Osteocyte (in vitro differentiated cells): ENCODE results near the gene TMEM198. TPM values are rescaled to one million over a fixed set of nuclear protein-coding genes. Genes with fewer than 3 reads are reported as not detected.

Experiments
- DNase-seq: peaks from one replicate; pipeline ENCODE4 v3.0.0; 2021; ENCODE audit warnings: mixed read lengths; ENCODE audit not compliant: unreplicated experiment; ENCODE audit errors: extremely low spot score
- H3K27ac Mint-ChIP-seq: one replicate; pipeline ENCODE4 v1.8.0; 2021; ENCODE audit warnings: mild to moderate bottlenecking, mixed read lengths; ENCODE audit not compliant: unreplicated experiment
- H3K27me3 Mint-ChIP-seq: one replicate; pipeline ENCODE4 v1.8.0; 2021; ENCODE audit warnings: mixed read lengths; ENCODE audit not compliant: unreplicated experiment
- H3K36me3 Mint-ChIP-seq: one replicate; pipeline ENCODE4 v1.8.0; 2021; ENCODE audit warnings: mixed read lengths; ENCODE audit not compliant: unreplicated experiment
- H3K4me1 Mint-ChIP-seq: one replicate; pipeline ENCODE4 v1.8.0; 2021; ENCODE audit warnings: mixed read lengths; ENCODE audit not compliant: unreplicated experiment
- H3K4me3 Mint-ChIP-seq: one replicate; pipeline ENCODE4 v1.8.0; 2021; ENCODE audit warnings: mild to moderate bottlenecking, moderate library complexity, mixed read lengths; ENCODE audit not compliant: unreplicated experiment
- H3K9me3 Mint-ChIP-seq: one replicate; pipeline ENCODE4 v1.8.0; 2021; ENCODE audit warnings: mixed read lengths; ENCODE audit not compliant: unreplicated experiment
- CTCF ChIP-seq: fragments of 200-600 bp; sonication (generic); IDR thresholded peaks from 2 replicates; pipeline ENCODE4 v1.5.0; 2021; ENCODE audit warnings: antibody characterized with exemption, mild to moderate bottlenecking, moderate library complexity
- total RNA-seq: library from RNA; stranded (reverse); gene quantifications from 2 replicates; pipeline ENCODE4 v1.2.1, GENCODE V29; 2021

Gene TMEM198
- total RNA-seq, 1 donor from 2014 or later = 5.3 TPM

- Mint-ChIP-seq H3K9me3 (no peaks in the 10 kb centered on the region), H3K4me3 (no peak overlapping the region), H3K27ac (no peak overlapping the region), H3K4me1 (peaks cover 23% of the 10 kb centered on the region), H3K27me3 (peaks cover 47% of the 10 kb centered on the region), H3K36me3 (no peaks in the 10 kb centered on the region)
- DNase-seq = no peak
- TF ChIP-seq CTCF = no peak
These were observed 25.7 kb upstream of the TMEM198 start for GRCh38 chr2:219517954-219518778.

DNA sequence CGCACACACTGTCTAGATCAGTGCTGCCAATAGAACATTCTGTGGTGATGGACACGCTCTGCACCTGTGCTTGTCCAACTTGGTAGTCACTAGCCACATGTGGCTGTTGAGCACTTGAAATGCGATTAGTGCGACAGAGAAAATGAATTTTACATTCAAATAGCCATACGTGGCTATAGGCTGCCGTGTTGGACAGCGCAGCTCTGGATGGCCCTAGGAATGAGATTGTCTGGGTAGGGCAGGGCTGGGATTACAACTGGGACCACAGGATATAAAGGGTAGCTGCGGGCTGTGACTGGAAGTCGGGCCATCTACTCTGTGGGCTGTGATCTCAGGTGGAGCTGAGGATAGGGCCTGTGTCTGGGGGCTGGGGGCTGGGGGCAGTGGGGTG lies 24.3 kb upstream of the TMEM198 start:
- no peak for TF ChIP-seq CTCF
- H3K4me1 Mint-ChIP-seq = peaks cover 13% of the 10 kb centered on the region

GRCh38 chr2:219520079-219520478 lies 23.7 kb upstream of the TMEM198 start:
- H3K27me3 Mint-ChIP-seq = peaks cover 31% of the 10 kb centered on the region
- DNase-seq = no peak
- H3K4me1 Mint-ChIP-seq = peaks cover 13% of the 10 kb centered on the region
- no peak for TF ChIP-seq CTCF
- H3K9me3 Mint-ChIP-seq = no peaks in the 10 kb centered on the region
- no peaks in the 10 kb centered on the region for H3K36me3 Mint-ChIP-seq
- no peak overlapping the region for H3K4me3 Mint-ChIP-seq
- H3K27ac Mint-ChIP-seq = no peak overlapping the region

More for the DNA sequence above, 24.3 kb upstream of the TMEM198 start:
- no peak for DNase-seq
- no peak overlapping the region for H3K4me3 Mint-ChIP-seq
- no peaks in the 10 kb centered on the region for H3K9me3 Mint-ChIP-seq
- no peak overlapping the region for H3K27ac Mint-ChIP-seq
- H3K27me3 Mint-ChIP-seq = peaks cover 34% of the 10 kb centered on the region
- no peaks in the 10 kb centered on the region for H3K36me3 Mint-ChIP-seq

- H3K4me3 Mint-ChIP-seq = peak overlapping the region; percentile 31
- DNase-seq = no peak
- H3K36me3 Mint-ChIP-seq = no peaks in the 10 kb centered on the region
- no peaks in the 10 kb centered on the region for H3K9me3 Mint-ChIP-seq
- TF ChIP-seq CTCF = peak; percentile 81
- peaks cover 25% of the 10 kb centered on the region for H3K27me3 Mint-ChIP-seq
- H3K4me1 Mint-ChIP-seq = peaks cover 15% of the 10 kb centered on the region
- peak overlapping the region; percentile 38 for H3K27ac Mint-ChIP-seq
These were observed 22.6 kb upstream of the TMEM198 start for GRCh38 chr2:219521066-219521880.
